Endothelial cell of umbilical vein (primary cell): ENCODE data around the gene VEGFA.

Source experiments
- GATA2 ChIP-seq: IDR thresholded peaks from 2 replicates; pipeline ENCODE4 v1.7.0; 2011; ENCODE audit warnings: low read depth, mild to moderate bottlenecking, moderate library complexity, mixed read lengths, low read length; ENCODE audit not compliant: insufficient read length, insufficient read depth
- TF ChIP-seq, protein P1 (sequence below), 2 donors: IDR thresholded peaks; 1 replicate in 1 of 2; 2 replicates in 1 of 2; pipeline ENCODE4 v1.5.1; 2011; ENCODE audit warnings: low read length in 2 of 2, mild to moderate bottlenecking in 2 of 2, moderate library complexity in 2 of 2, control low read depth in 1 of 2, inconsistent platforms in 1 of 2, low read depth in 1 of 2; ENCODE audit not compliant: insufficient read depth in 1 of 2; ENCODE audit errors: extremely low read depth in 1 of 2

DNA sequence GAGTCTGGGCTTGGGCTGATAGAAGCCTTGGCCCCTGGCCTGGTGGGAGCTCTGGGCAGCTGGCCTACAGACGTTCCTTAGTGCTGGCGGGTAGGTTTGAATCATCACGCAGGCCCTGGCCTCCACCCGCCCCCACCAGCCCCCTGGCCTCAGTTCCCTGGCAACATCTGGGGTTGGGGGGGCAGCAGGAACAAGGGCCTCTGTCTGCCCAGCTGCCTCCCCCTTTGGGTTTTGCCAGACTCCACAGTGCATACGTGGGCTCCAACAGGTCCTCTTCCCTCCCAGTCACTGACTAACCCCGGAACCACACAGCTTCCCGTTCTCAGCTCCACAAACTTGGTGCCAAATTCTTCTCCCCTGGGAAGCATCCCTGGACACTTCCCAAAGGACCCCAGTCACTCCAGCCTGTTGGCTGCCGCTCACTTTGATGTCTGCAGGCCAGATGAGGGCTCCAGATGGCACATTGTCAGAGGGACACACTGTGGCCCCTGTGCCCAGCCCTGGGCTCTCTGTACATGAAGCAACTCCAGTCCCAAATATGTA lies 957 bp upstream of the VEGFA start:
- no peak for TF ChIP-seq GATA2
- TF ChIP-seq, protein P1, sequence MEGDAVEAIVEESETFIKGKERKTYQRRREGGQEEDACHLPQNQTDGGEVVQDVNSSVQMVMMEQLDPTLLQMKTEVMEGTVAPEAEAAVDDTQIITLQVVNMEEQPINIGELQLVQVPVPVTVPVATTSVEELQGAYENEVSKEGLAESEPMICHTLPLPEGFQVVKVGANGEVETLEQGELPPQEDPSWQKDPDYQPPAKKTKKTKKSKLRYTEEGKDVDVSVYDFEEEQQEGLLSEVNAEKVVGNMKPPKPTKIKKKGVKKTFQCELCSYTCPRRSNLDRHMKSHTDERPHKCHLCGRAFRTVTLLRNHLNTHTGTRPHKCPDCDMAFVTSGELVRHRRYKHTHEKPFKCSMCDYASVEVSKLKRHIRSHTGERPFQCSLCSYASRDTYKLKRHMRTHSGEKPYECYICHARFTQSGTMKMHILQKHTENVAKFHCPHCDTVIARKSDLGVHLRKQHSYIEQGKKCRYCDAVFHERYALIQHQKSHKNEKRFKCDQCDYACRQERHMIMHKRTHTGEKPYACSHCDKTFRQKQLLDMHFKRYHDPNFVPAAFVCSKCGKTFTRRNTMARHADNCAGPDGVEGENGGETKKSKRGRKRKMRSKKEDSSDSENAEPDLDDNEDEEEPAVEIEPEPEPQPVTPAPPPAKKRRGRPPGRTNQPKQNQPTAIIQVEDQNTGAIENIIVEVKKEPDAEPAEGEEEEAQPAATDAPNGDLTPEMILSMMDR (IDR thresholded peaks at IDR 0.05; ENCODE audit: extremely low read depth in 1 of 2, insufficient read depth in 1 of 2, low read depth in 1 of 2, low read length in 2 of 2), result no peak
